B cell (primary cell): Measurements from ENCODE around the gene MAP3K1. TPM values are rescaled to one million over a fixed set of nuclear protein-coding genes. Genes with fewer than 3 reads are reported as not detected.

Source experiments
- ATAC-seq: fragments of 200-7000 bp; cut with Tn5 transposase; one replicate; pipeline ENCODE4 v1.10.0; 2021; ENCODE audit warnings: low read depth, mild to moderate bottlenecking, moderate number of reproducible peaks, moderate library complexity
- CTCF ChIA-PET: fragments of 350-600 bp; sonication (Branson Sonifier 250); formaldehyde crosslinking; loops from one replicate; lab custom pipeline; 2021; ENCODE audit warnings: antibody characterized with exemption, inconsistent platforms; lab: Charles Lee
- POLR2A ChIA-PET: fragments of 350-600 bp; sonication (Branson Sonifier 250); formaldehyde crosslinking; loops from one replicate; lab custom pipeline; 2021; ENCODE audit warnings: antibody characterized with exemption; lab: Charles Lee
- DNase-seq: peaks from one replicate; pipeline ENCODE4 v3.0.0; 2013
- H2AFZ ChIP-seq: 2 replicates; pipeline ENCODE4 v1.6.1; 2012; ENCODE audit warnings: mild to moderate bottlenecking, low read depth, low read length; ENCODE audit not compliant: insufficient read depth, poor library complexity, severe bottlenecking
- H3K27ac ChIP-seq, 2 donors: 1 replicate in 1 of 2; 2 replicates in 1 of 2; pipeline ENCODE4 v1.5.1; 2012 to 2013; ENCODE audit warnings: low read length in 2 of 2, mild to moderate bottlenecking in 2 of 2, moderate library complexity in 1 of 2
- H3K27me3 ChIP-seq, 4 experiments: fragments of 200-600 bp in 1 of 4; sonication (generic) in 1 of 4; replicated peaks in 1 of 4; 1 replicate in 2 of 4; 2 replicates in 2 of 4; pipeline versions ENCODE4 v1.6.1 to v1.7.0; 2013 to 2016; ENCODE audit warnings: low read length in 3 of 4, mild to moderate bottlenecking in 2 of 4, mixed read lengths in 1 of 4, moderate library complexity in 1 of 4; ENCODE audit not compliant: insufficient read depth in 4 of 4, control insufficient read depth in 3 of 4; ENCODE audit errors: control extremely low read depth in 1 of 4
- H3K36me3 ChIP-seq, 2 experiments: replicated peaks in 1 of 2; 1 replicate in 1 of 2; 2 replicates in 1 of 2; pipeline versions ENCODE4 v1.6.1 to v1.7.1; 2013; ENCODE audit warnings: low read length in 1 of 2; ENCODE audit not compliant: insufficient read depth in 2 of 2, control insufficient read depth in 1 of 2; ENCODE audit errors: control extremely low read depth in 1 of 2, extremely low read depth in 1 of 2
- H3K4me1 ChIP-seq, 2 donors: fragments of 200-600 bp in 1 of 2; sonication (generic) in 1 of 2; 1 replicate in 1 of 2; 2 replicates in 1 of 2; pipeline versions ENCODE4 v1.5.1 to v1.6.1; 2013 to 2017; ENCODE audit warnings: low read length in 2 of 2; ENCODE audit not compliant: control insufficient read depth in 2 of 2, insufficient read depth in 2 of 2
- H3K4me2 ChIP-seq: replicated peaks from 2 replicates; pipeline ENCODE3; 2012; ENCODE audit warnings: mild to moderate bottlenecking, low read depth, low read length; ENCODE audit not compliant: poor library complexity, severe bottlenecking
- H3K4me3 ChIP-seq, 5 experiments: fragments of 200-600 bp in 1 of 5; sonication (generic) in 1 of 5; 1 replicate in 3 of 5; 2 replicates in 2 of 5; pipeline versions ENCODE4 v1.5.1 to v1.7.0; 2011 to 2016; ENCODE audit warnings: low read length in 4 of 5, mild to moderate bottlenecking in 4 of 5, low read depth in 2 of 5, control low read depth in 1 of 5, moderate library complexity in 1 of 5; ENCODE audit not compliant: insufficient read depth in 1 of 5; ENCODE audit errors: control extremely low read depth in 1 of 5, extremely low read depth in 1 of 5
- H3K79me2 ChIP-seq: fragments of 200-600 bp; sonication (generic); one replicate; pipeline ENCODE4 v1.6.0; 2016; ENCODE audit warnings: low read length; ENCODE audit not compliant: control insufficient read depth, insufficient read depth
- H3K9ac ChIP-seq: fragments of 200-600 bp; sonication (generic); 2 replicates; pipeline ENCODE4 v1.6.1; 2017; ENCODE audit warnings: mild to moderate bottlenecking, low read length, moderate library complexity
- H3K9me3 ChIP-seq, 3 donors: one replicate each; pipeline versions ENCODE4 v1.6.1 to v1.7.1; 2013; ENCODE audit warnings: low read length in 2 of 3; ENCODE audit not compliant: control insufficient read depth in 2 of 3, insufficient read depth in 1 of 3; ENCODE audit errors: control extremely low read depth in 1 of 3
- H4K20me1 ChIP-seq: 2 replicates; pipeline ENCODE4 v1.6.0; 2012; ENCODE audit warnings: mild to moderate bottlenecking, low read length; ENCODE audit not compliant: insufficient read depth, control insufficient read depth, poor library complexity, severe bottlenecking
- H3K27ac Mint-ChIP-seq: one replicate; pipeline ENCODE4 v1.8.0; 2021; ENCODE audit warnings: mixed read lengths
- H3K27me3 Mint-ChIP-seq: one replicate; pipeline ENCODE4 v1.8.0; 2021; ENCODE audit warnings: mixed read lengths
- H3K4me1 Mint-ChIP-seq: one replicate; pipeline ENCODE4 v1.8.0; 2021; ENCODE audit warnings: mixed read lengths
- H3K4me3 Mint-ChIP-seq: one replicate; pipeline ENCODE4 v1.8.0; 2021; ENCODE audit warnings: mixed read lengths
- H3K9me3 Mint-ChIP-seq: one replicate; pipeline ENCODE4 v1.8.0; 2022; ENCODE audit warnings: mixed read lengths; ENCODE audit not compliant: insufficient read depth
- CTCF ChIP-seq: fragments of 200-600 bp; IDR thresholded peaks from one replicate; pipeline ENCODE4 v1.8.0; 2022; ENCODE audit warnings: antibody characterized with exemption, mild to moderate bottlenecking
- EZH2 ChIP-seq: IDR thresholded peaks from 2 replicates; pipeline ENCODE4 v1.6.1; 2012; ENCODE audit warnings: borderline replicate concordance, low read depth, mild to moderate bottlenecking, moderate library complexity, low read length; ENCODE audit not compliant: insufficient read depth, poor library complexity, severe bottlenecking
- WGBS: methylation state at CpG from one replicate; pipeline ENCODE4 v1.1.5; 2013; ENCODE audit warnings: missing lambda C conversion rate; ENCODE audit not compliant: insufficient coverage; 5-methylcytosine and 5-hydroxymethylcytosine counted together
- intact Hi-C: fragments of 100-400 bp; cut with micrococcal nuclease; formaldehyde crosslinking; loops from one replicate; pipeline ENCODE4 v1.10.0; 2022
- polyA plus RNA-seq: library from polyadenylated mRNA; depleted of rRNA; stranded (reverse); fragments of >200 nt; gene quantifications from 2 replicates; pipeline ENCODE4 v1.2.3, GENCODE V29; 2012
- total RNA-seq, 2 donors: library from RNA; stranded (reverse); fragments of 120-200 nt in 1 of 2; gene quantifications; 1 replicate in 1 of 2; 2 replicates in 1 of 2; pipeline versions ENCODE4 v1.2.3 to v1.2.4, GENCODE V29; 2013 to 2022

Gene MAP3K1
- total and polyA plus RNA-seq, 2 donors (not counting 1 experiment from before 2014, with no cell fraction given), result 51.7 to 160 TPM

DNA sequence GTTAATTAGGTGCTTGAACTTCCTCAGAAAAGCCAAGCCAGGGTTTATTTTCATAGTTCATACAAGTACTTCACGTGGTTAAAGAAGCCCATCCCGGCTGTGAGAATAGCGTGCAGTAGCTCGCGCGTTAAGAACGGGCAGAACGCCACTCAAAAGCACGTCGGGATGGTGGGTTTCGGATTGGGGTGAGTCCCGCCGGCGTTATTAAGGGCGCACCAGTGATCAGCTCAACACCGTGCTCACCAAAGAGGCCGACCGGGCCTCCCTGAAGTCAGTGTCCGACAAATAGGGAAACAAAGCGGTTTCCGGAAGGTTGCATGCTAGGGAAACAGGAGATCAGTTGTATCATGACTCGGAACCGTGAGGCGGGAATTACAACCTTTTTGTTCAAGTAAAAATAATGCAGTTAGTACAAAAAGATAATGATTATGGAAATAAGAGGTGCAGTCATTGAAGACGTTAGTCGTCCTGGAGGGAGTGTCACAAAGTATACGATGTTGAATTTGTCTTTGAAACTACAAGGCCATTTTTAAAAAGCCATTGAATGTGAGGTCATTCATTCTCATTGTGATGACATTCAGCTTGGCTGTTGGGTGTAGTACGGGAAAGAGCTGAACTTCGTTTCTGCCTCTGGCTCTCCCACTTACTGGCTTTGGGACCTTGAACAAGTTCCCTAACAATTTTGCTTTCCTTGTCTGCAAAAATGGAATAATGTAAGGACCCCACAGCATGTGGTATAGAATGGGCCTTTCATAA lies 95.0 kb downstream of the MAP3K1 start:
- Histone ChIP-seq H3K36me3 (no peaks in the 10 kb centered on the region), H3K4me2 (peak overlapping the region; percentile 83), H3K79me2 (no peaks in the 10 kb centered on the region), H3K9ac (peak overlapping the region; percentile 94), H3K4me1 (peaks cover 12 to 22% of the 10 kb centered on the region in 2 donors), H2AFZ (peak overlapping the region; percentile 93), H3K9me3 (peaks cover 0 to 2% (median 2%) of the 10 kb centered on the region in 3 donors), H3K27ac (peak overlapping the region; percentile 78 to 93), H3K4me3 (peak overlapping the region; percentile 88 to 99 (median 97)), H3K27me3 (no peaks in the 10 kb centered on the region), H4K20me1 (no peaks in the 10 kb centered on the region)
- H3K27me3 Mint-ChIP-seq, result no peaks in the 10 kb centered on the region
- DNase-seq (no peak), ATAC-seq (peak; percentile 11)
- peak overlapping the region; percentile 91 for H3K27ac Mint-ChIP-seq
- 1% methylated on average over 26 of the region's 29 CpGs for WGBS
- H3K4me3 Mint-ChIP-seq, result peak overlapping the region; percentile 93
- CTCF ChIA-PET, result interaction anchor here (0.7 to 2.3 kb wide), 7 partner anchors 9 to 319 kb away, joined by 4 to 16 read pairs (median 5); partner anchors contain the start of gene GPBP1
- TF ChIP-seq CTCF (no peak), EZH2 (no peak)
- intact Hi-C loops, result loop anchor here (1.0 kb wide), 2 partner anchors 42 to 263 kb away; partner anchors contain the start of gene MIER3
- peaks cover 2% of the 10 kb centered on the region for H3K9me3 Mint-ChIP-seq
- POLR2A ChIA-PET, result interaction anchor here (1.0 to 2.6 kb wide), 2 partner anchors 40 to 263 kb away, joined by 3 to 16 read pairs; partner anchors contain the start of gene GPBP1
- peaks cover 21% of the 10 kb centered on the region for H3K4me1 Mint-ChIP-seq

DNA sequence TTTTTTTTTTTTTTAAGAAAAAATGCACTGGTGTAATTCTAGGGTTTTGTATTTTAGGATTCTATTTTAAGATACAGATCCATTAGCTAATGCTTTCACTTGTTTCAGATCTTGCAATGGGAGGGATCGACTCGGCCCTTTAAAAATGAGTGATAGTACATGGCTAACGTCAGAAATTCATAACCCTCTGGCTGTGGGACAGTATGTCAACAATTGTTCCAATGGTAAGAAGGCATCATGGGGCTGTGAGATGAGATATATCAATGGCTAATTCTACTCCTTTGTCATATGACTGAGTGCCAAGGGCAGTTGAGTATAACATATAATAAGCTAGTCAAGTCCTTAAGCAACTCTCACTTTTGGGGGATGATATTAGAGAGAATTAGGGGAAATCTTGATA lies 98.4 kb downstream of the MAP3K1 start:
- H3K79me2 ChIP-seq, result no peaks in the 10 kb centered on the region
- no peak for DNase-seq
- H3K4me3 ChIP-seq, result no peak overlapping the region
- H3K9me3 ChIP-seq, result no peaks in the 10 kb centered on the region
- no peaks in the 10 kb centered on the region for H3K27me3 ChIP-seq
- peaks cover 15% of the 10 kb centered on the region for H3K4me1 Mint-ChIP-seq
- no peak overlapping the region for H3K27ac ChIP-seq
- ATAC-seq, result no peak
- no peak overlapping the region for H2AFZ ChIP-seq
- H3K9me3 Mint-ChIP-seq, result no peaks in the 10 kb centered on the region
- POLR2A ChIA-PET, result interaction anchor here (0.7 kb wide), 1 partner anchor 44 kb away, joined by 4 read pairs; no protein-coding TSS in a partner anchor
- no peak overlapping the region for H3K4me2 ChIP-seq
- no peaks in the 10 kb centered on the region for H3K36me3 ChIP-seq
- TF ChIP-seq EZH2, result no peak
- TF ChIP-seq CTCF, result no peak
- CTCF ChIA-PET, result interaction anchor here (0.7 to 6.4 kb wide), 3 partner anchors 13 to 1597 kb away, joined by 3 to 44 read pairs (median 3); no protein-coding TSS in a partner anchor
- WGBS, result 94% methylated on average over 3 of the region's 3 CpGs
- H3K27ac Mint-ChIP-seq, result no peak overlapping the region
- intact Hi-C loops, result no loop called here
- H3K9ac ChIP-seq, result no peak overlapping the region
- peaks cover 7 to 13% of the 10 kb centered on the region in 2 donors for H3K4me1 ChIP-seq
- H3K27me3 Mint-ChIP-seq, result no peaks in the 10 kb centered on the region
- H3K4me3 Mint-ChIP-seq, result no peak overlapping the region
- H4K20me1 ChIP-seq, result no peaks in the 10 kb centered on the region
